HepG2 (cell line): Measurements from ENCODE around the gene CCND1. TPM values are rescaled to one million over a fixed set of nuclear protein-coding genes. Genes with fewer than 3 reads are reported as not detected.
A peak's percentile ranks its signal among the peaks of the same experiment; 100 is the strongest.

Experiments used
- CAMTA2 ChIP-seq: sonication (generic); formaldehyde crosslinking; IDR thresholded peaks from 2 replicates; pipeline ENCODE4 v1.4.0; 2020; ENCODE audit warnings: mild to moderate bottlenecking, missing genetic modification reagents, borderline replicate concordance
- HIVEP1 ChIP-seq: sonication (generic); formaldehyde crosslinking; IDR thresholded peaks from 2 replicates; pipeline ENCODE4 v1.4.0; 2020; ENCODE audit warnings: mild to moderate bottlenecking, missing genetic modification reagents
- HMGXB3 ChIP-seq: sonication (generic); formaldehyde crosslinking; IDR thresholded peaks from 2 replicates; pipeline ENCODE4 v1.4.0; 2020; ENCODE audit warnings: missing genetic modification reagents, borderline replicate concordance
- KLF6 ChIP-seq: IDR thresholded peaks from 2 replicates; pipeline ENCODE4 v1.8.0; 2016; ENCODE audit warnings: missing biosample characterization, missing genetic modification reagents
- MIER3 ChIP-seq: IDR thresholded peaks from 2 replicates; pipeline ENCODE4 v1.6.1; 2016; ENCODE audit warnings: missing compliant biosample characterization, borderline replicate concordance
- MXD4 ChIP-seq: IDR thresholded peaks from 2 replicates; pipeline ENCODE4 v1.6.1; 2016; ENCODE audit warnings: mild to moderate bottlenecking, missing biosample characterization, missing genetic modification reagents
- NFE2 ChIP-seq: sonication (generic); formaldehyde crosslinking; IDR thresholded peaks from 2 replicates; pipeline ENCODE4 v1.4.0; 2020; ENCODE audit warnings: missing genetic modification reagents
- SIX1 ChIP-seq: sonication (generic); formaldehyde crosslinking; IDR thresholded peaks from 2 replicates; pipeline ENCODE4 v1.4.0; 2020; ENCODE audit warnings: missing genetic modification reagents, borderline replicate concordance
- THAP7 ChIP-seq: sonication (generic); formaldehyde crosslinking; IDR thresholded peaks from 2 replicates; pipeline ENCODE4 v1.8.1; 2023; ENCODE audit warnings: mild to moderate bottlenecking, missing genetic modification reagents
- ZKSCAN8 ChIP-seq: IDR thresholded peaks from 2 replicates; pipeline ENCODE4 v1.6.1; 2016; ENCODE audit warnings: borderline replicate concordance, missing genetic modification reagents, missing compliant biosample characterization
- ZNF235 ChIP-seq: sonication (generic); formaldehyde crosslinking; IDR thresholded peaks from 2 replicates; pipeline ENCODE4 v1.8.1; 2023; ENCODE audit warnings: mild to moderate bottlenecking, missing genetic modification reagents, borderline replicate concordance
- ZNF530 ChIP-seq: sonication (generic); formaldehyde crosslinking; IDR thresholded peaks from 2 replicates; pipeline ENCODE4 v1.5.0; 2020; ENCODE audit warnings: low read depth, mild to moderate bottlenecking, missing genetic modification reagents
- ZNF597 ChIP-seq: sonication (generic); formaldehyde crosslinking; IDR thresholded peaks from 2 replicates; pipeline ENCODE4 v1.5.0; 2020; ENCODE audit warnings: missing genetic modification reagents
- ZNF609 ChIP-seq: sonication (generic); formaldehyde crosslinking; IDR thresholded peaks from 2 replicates; pipeline ENCODE4 v1.4.0; 2020; ENCODE audit warnings: mild to moderate bottlenecking, missing genetic modification reagents, borderline replicate concordance
- ZNF703 ChIP-seq: sonication (generic); formaldehyde crosslinking; IDR thresholded peaks from 2 replicates; pipeline ENCODE4 v1.5.1; 2020; ENCODE audit warnings: missing genetic modification reagents, mild to moderate bottlenecking, moderate library complexity, borderline replicate concordance
- ZNF879 ChIP-seq: sonication (generic); formaldehyde crosslinking; IDR thresholded peaks from 2 replicates; pipeline ENCODE4 v1.8.1; 2023; ENCODE audit warnings: missing genetic modification reagents
- polyA plus RNA-seq, 8 experiments: library from polyadenylated mRNA; depleted of rRNA in 3 of 8; stranded (reverse) in 7 of 8; unstranded in 1 of 8; fragments of >200 nt; fragmentation: Illumina TruSeq in 4 of 8; extraction: Trizol in 4 of 8; gene quantifications; 2 replicates each; pipeline versions ENCODE4 v1.2.1 to v1.2.3, GENCODE V29; 2011 to 2016; ENCODE audit warnings: low read depth in 4 of 8, missing spikeins in 1 of 8, mixed read lengths in 1 of 8; ENCODE audit not compliant: insufficient read depth in 1 of 8
- total RNA-seq, 5 experiments: library from RNA; depleted of rRNA; stranded (reverse); fragments of >200 nt; fragmentation: Illumina TruSeq; extraction: Trizol; gene quantifications; 2 replicates each; pipeline ENCODE4 v1.2.3, GENCODE V29; 2016; ENCODE audit warnings: low read depth in 1 of 5

The CCND1 gene
- total and polyA plus RNA-seq, 2 of the 13 experiments (the other 11 are each of a cell fraction or from before 2014, with no cell fraction given), result 107 to 136 TPM

- TF ChIP-seq HMGXB3 (peak; percentile 69; the same call in 1 of the 2 replicates), ZNF609 (CRISPR knock-in tag) (peak; percentile 81), MIER3 (peak; percentile 77; the same call in 1 of the 2 replicates), KLF6 (peak; percentile 92; the same call in 1 of the 2 replicates), CAMTA2 (CRISPR knock-in tag) (peak; percentile 65; the same call in 1 of the 2 replicates), ZNF235 (CRISPR knock-in tag) (no peak; the same call in 1 of the 2 replicates), HIVEP1 (CRISPR knock-in tag) (peak; percentile 78), ZNF879 (0 out of 2 replicates have a peak, but pooled peaks have one; percentile 23), NFE2 (CRISPR knock-in tag) (no peak), ZNF597 (no peak), ZNF530 (CRISPR knock-in tag) (no peak), MXD4 (CRISPR knock-in tag) (peak; percentile 79), SIX1 (CRISPR knock-in tag) (peak; percentile 60; the same call in 1 of the 2 replicates), THAP7 (peak; percentile 57), ZNF703 (0 out of 2 replicates have a peak, but pooled peaks have one; percentile 16), ZKSCAN8 (CRISPR knock-in tag) (peak; percentile 88)
These were observed 27.0 kb downstream of the CCND1 start (continued) for GRCh38 chr11:69667619-69668604.
